Endothelial cell of umbilical vein (primary cell): ENCODE measurements around the gene DENND5B. TPM values are rescaled to one million over a fixed set of nuclear protein-coding genes. Genes with fewer than 3 reads are reported as not detected.
A peak's percentile ranks its signal among the peaks of the same experiment; 100 is the strongest.

Experiments
- BruUV-seq: library from RNA; stranded (reverse); fragments of 400-500 nt; replicated peaks from 2 replicates; lab custom pipeline; 2021; lab: Mats Ljungman, UMichigan
- CTCF ChIA-PET: fragments of 300-600, 350-600 bp; sonication (Branson Sonifier 250); formaldehyde crosslinking; loops from one replicate; lab custom pipeline; 2021; ENCODE audit warnings: antibody characterized with exemption, inconsistent platforms; lab: Charles Lee
- POLR2A ChIA-PET: fragments of 300-600, 350-600 bp; sonication (Branson Sonifier 250); formaldehyde crosslinking; loops from one replicate; lab custom pipeline; 2021; ENCODE audit warnings: antibody characterized with exemption, inconsistent platforms; lab: Charles Lee
- DNase-seq: peaks from one replicate; pipeline ENCODE4 v3.0.0-alpha.2; 2011; ENCODE audit warnings: low read depth, low spot score
- FAIRE-seq: peaks from 2 replicates; lab custom pipeline; 2011; peaks lifted over from hg19 to GRCh38; lab: Jason Lieb, UNC
- H2AFZ ChIP-seq: 2 replicates; pipeline ENCODE4 v1.6.0; 2012; ENCODE audit warnings: low read depth, low read length, control low read depth, inconsistent platforms
- H3K27ac ChIP-seq: 2 replicates; pipeline ENCODE4 v1.5.1; 2011; ENCODE audit warnings: low read depth, mild to moderate bottlenecking, control low read depth, low read length, moderate library complexity; ENCODE audit not compliant: insufficient read depth
- H3K27me3 ChIP-seq, 2 experiments: 2 replicates each; pipeline versions ENCODE4 v1.6.0 to v1.6.1; 2011; ENCODE audit warnings: low read length in 2 of 2, mixed read lengths in 1 of 2; ENCODE audit not compliant: control insufficient read depth in 2 of 2, insufficient read depth in 2 of 2
- H3K36me3 ChIP-seq, 2 experiments: 2 replicates in 1 of 2; 3 replicates in 1 of 2; pipeline ENCODE4 v1.5.1; 2011; ENCODE audit warnings: low read length in 2 of 2, mild to moderate bottlenecking in 1 of 2, moderate library complexity in 1 of 2; ENCODE audit not compliant: control insufficient read depth in 2 of 2, insufficient read depth in 2 of 2; ENCODE audit errors: extremely low read depth in 1 of 2
- H3K4me1 ChIP-seq: 3 replicates; pipeline ENCODE4 v1.5.1; 2011; ENCODE audit warnings: mild to moderate bottlenecking, low read length; ENCODE audit not compliant: control insufficient read depth, insufficient read depth; ENCODE audit errors: extremely low read depth
- H3K4me2 ChIP-seq: 2 replicates; pipeline ENCODE4 v1.6.1; 2011; ENCODE audit warnings: low read length, control low read depth, mixed read lengths; ENCODE audit not compliant: insufficient read depth
- H3K4me3 ChIP-seq, 3 experiments: fragments of 200-600 bp in 1 of 3; sonication (generic), shearing (Covaris generic) in 1 of 3; replicated peaks in 1 of 3; 2 replicates each; pipeline ENCODE4 v1.5.1; 2011 to 2016; ENCODE audit warnings: control low read depth in 3 of 3, low read length in 3 of 3, mild to moderate bottlenecking in 2 of 3, inconsistent platforms in 1 of 3, low read depth in 1 of 3, moderate library complexity in 1 of 3; ENCODE audit not compliant: insufficient read depth in 1 of 3
- H3K79me2 ChIP-seq: 2 replicates; pipeline ENCODE4 v1.6.0; 2012; ENCODE audit warnings: low read length, inconsistent platforms; ENCODE audit not compliant: control insufficient read depth, insufficient read depth
- H3K9ac ChIP-seq: replicated peaks from 2 replicates; pipeline ENCODE3; 2011; ENCODE audit warnings: low read length, control low read depth; ENCODE audit not compliant: insufficient read depth; ENCODE audit errors: extremely low read depth
- H3K9me1 ChIP-seq: replicated peaks from 3 replicates; pipeline ENCODE4 v1.6.0; 2011; ENCODE audit warnings: mild to moderate bottlenecking, low read length; ENCODE audit not compliant: control insufficient read depth, insufficient read depth; ENCODE audit errors: extremely low read depth
- H3K9me3 ChIP-seq: replicated peaks from 2 replicates; pipeline ENCODE4 v1.5.1; 2012; ENCODE audit warnings: low read length, inconsistent platforms; ENCODE audit not compliant: control insufficient read depth, insufficient read depth
- H4K20me1 ChIP-seq: replicated peaks from 2 replicates; pipeline ENCODE3; 2011; ENCODE audit warnings: mild to moderate bottlenecking, low read length; ENCODE audit not compliant: control insufficient read depth, insufficient read depth; ENCODE audit errors: extremely low read depth
- CTCF ChIP-seq, 2 donors: IDR thresholded peaks; 1 replicate in 1 of 2; 2 replicates in 1 of 2; pipeline ENCODE4 v1.5.1; 2011; ENCODE audit warnings: low read length in 2 of 2, mild to moderate bottlenecking in 2 of 2, moderate library complexity in 2 of 2, control low read depth in 1 of 2, inconsistent platforms in 1 of 2, low read depth in 1 of 2; ENCODE audit not compliant: insufficient read depth in 1 of 2; ENCODE audit errors: extremely low read depth in 1 of 2
- JUN ChIP-seq: IDR thresholded peaks from 2 replicates; pipeline ENCODE4 v1.6.1; 2011; ENCODE audit warnings: borderline replicate concordance, low read depth; ENCODE audit not compliant: insufficient read length, insufficient read depth
- MAX ChIP-seq: IDR thresholded peaks from 2 replicates; pipeline ENCODE4 v1.6.1; 2011; ENCODE audit not compliant: insufficient read depth, insufficient read length
- POLR2AphosphoS5 ChIP-seq: IDR thresholded peaks from 2 replicates; pipeline ENCODE4 v1.6.1; 2012; ENCODE audit warnings: low read depth, mild to moderate bottlenecking, control low read depth, low read length, moderate library complexity; ENCODE audit not compliant: insufficient read depth
- dilution Hi-C: fragments of 300-500 bp; cut with MboI; formaldehyde crosslinking; loops from one replicate; pipeline ENCODE4 v1.15.0; 2019; ENCODE audit warnings: low sequenced_read_pairs; ENCODE audit not compliant: extremely low pct_ligation_motif_present
- intact Hi-C: fragments of 100-400 bp; cut with micrococcal nuclease; formaldehyde crosslinking; loops from one replicate; pipeline ENCODE4 v1.10.0; 2022
- polyA plus RNA-seq, 4 experiments: library from polyadenylated mRNA; depleted of rRNA in 3 of 4; stranded (reverse) in 3 of 4; unstranded in 1 of 4; fragments of >200 nt; gene quantifications; 2 replicates each; pipeline versions ENCODE4 v1.2.1 to v1.2.3, GENCODE V29; 2011 to 2012; ENCODE audit warnings: missing spikeins in 1 of 4
- total RNA-seq: library from RNA; stranded (reverse); gene quantifications from 2 replicates; pipeline ENCODE4 v1.2.3, GENCODE V29; 2021

Gene DENND5B
- total and polyA plus RNA-seq, 2 donors (not counting 3 experiments of a cell fraction or from before 2014, with no cell fraction given) = 10.3 to 18.3 TPM

DNA sequence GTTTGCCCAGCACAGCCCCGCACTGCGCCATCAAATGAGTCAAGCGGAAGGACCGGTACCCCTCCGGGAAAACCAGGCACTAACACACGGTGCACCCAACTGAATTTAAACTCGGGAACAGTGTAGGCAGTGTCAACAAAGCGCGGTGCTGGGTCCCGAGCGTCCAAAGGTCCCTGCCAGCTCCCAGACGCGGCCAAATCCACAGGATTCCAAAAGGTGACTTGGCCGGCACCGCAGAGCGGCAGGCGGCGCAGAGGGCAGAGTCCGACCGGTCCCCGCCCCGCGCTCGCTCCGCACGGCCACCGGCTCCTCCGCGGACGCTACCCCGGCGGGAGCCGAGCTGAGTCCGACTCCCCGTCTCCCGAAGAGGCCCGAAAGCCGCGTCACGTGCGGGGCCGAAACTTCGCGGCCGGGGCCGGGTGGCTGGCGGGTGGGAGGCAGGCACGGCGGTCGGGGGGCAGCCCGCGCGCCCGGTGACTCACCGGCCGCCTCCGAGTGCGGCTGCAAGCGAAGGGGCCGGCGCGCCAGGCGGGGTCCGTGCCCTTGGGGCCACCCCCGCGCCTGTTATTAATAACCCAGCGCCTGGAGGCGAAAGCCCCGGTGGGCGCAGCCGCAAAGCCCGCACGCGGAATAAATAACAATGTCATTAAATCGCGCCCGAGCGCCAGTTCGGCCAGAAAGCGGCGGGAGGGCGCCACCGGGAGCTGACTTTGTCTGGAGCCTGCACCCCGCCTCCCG, 863 bp downstream of the DENND5B start:
- DNase-seq = peak; percentile 67
- H3K27ac ChIP-seq = peak overlapping the region; percentile 90
- intact Hi-C loops (loop anchor here (1.0 to 5.0 kb wide), 4 partner anchors 15 to 268 kb away; no protein-coding TSS in a partner anchor), dilution Hi-C loops (no loop called here)
- peaks cover 28% of the 10 kb centered on the region for H3K79me2 ChIP-seq
- H4K20me1 ChIP-seq = peaks cover 4% of the 10 kb centered on the region
- CTCF ChIA-PET = interaction anchor here (0.9 to 2.7 kb wide), 10 partner anchors 9 to 186 kb away, joined by 3 to 21 read pairs (median 4); no protein-coding TSS in a partner anchor
- POLR2A ChIA-PET = interaction anchor here (1.1 kb wide), 1 partner anchor 98 kb away, joined by 3 read pairs; no protein-coding TSS in a partner anchor
- peaks cover 17% of the 10 kb centered on the region for H3K4me1 ChIP-seq
- H3K9me1 ChIP-seq = no peaks in the 10 kb centered on the region
- peak overlapping the region; percentile 97 for H3K9ac ChIP-seq
- TSS peak; percentile 53 for BruUV-seq
- TF ChIP-seq POLR2AphosphoS5 = peak; percentile 43
- TF ChIP-seq MAX = peak; percentile 27
- TF ChIP-seq JUN = no peak
- TF ChIP-seq CTCF (IDR thresholded peaks at IDR 0.05; ENCODE audit: extremely low read depth in 1 of 2, insufficient read depth in 1 of 2, low read depth in 1 of 2, low read length in 2 of 2) = peak in 1 of 2 donors; percentile 23
- peaks cover 0 to 2% of the 10 kb centered on the region in 2 experiments for H3K27me3 ChIP-seq
- peak overlapping the region; percentile 56 to 99 (median 63) for H3K4me3 ChIP-seq
- H2AFZ ChIP-seq = peak overlapping the region; percentile 76
- H3K36me3 ChIP-seq = no peaks in the 10 kb centered on the region
- peak overlapping the region; percentile 65 for H3K4me2 ChIP-seq
- FAIRE-seq = no peak
- no peaks in the 10 kb centered on the region for H3K9me3 ChIP-seq
